Measurements from ENCODE around the gene MMP14.

The MMP14 gene

GRCh38 chr14:22819151-22819988, 17.0 kb upstream of the MMP14 start:
- TF ChIP-seq CTCF (conservative IDR thresholded peaks at IDR 0.05), result no peak
- no peak for TF ChIP-seq ZFX (IDR thresholded peaks at IDR 0.05)

GRCh38 chr14:22820731-22821130, 15.7 kb upstream of the MMP14 start:
- no peak overlapping the region for H3K27ac ChIP-seq
- TF ChIP-seq ZFX (IDR thresholded peaks at IDR 0.05) (no peak), CTCF (conservative IDR thresholded peaks at IDR 0.05) (no peak)

More at GRCh38 chr14:22819151-22819988, 17.0 kb upstream of the MMP14 start:
- H3K27ac ChIP-seq, result no peak overlapping the region

GRCh38 chr14:22821193-22822015, 15.0 kb upstream of the MMP14 start:
- no peak for TF ChIP-seq ZFX (IDR thresholded peaks at IDR 0.05)
- TF ChIP-seq CTCF (conservative IDR thresholded peaks at IDR 0.05), result no peak
- H3K27ac ChIP-seq, result no peak overlapping the region

GRCh38 chr14:22822016-22822570, 14.3 kb upstream of the MMP14 start:
- H3K27ac ChIP-seq, result no peak overlapping the region
- TF ChIP-seq CTCF (conservative IDR thresholded peaks at IDR 0.05) (no peak), ZFX (IDR thresholded peaks at IDR 0.05) (no peak)

GRCh38 chr14:22822571-22823098, 13.8 kb upstream of the MMP14 start:
- no peak overlapping the region for H3K27ac ChIP-seq
- TF ChIP-seq CTCF (conservative IDR thresholded peaks at IDR 0.05), result peak; percentile 67
- no peak for TF ChIP-seq ZFX (IDR thresholded peaks at IDR 0.05)

GRCh38 chr14:22824711-22825359, 11.6 kb upstream of the MMP14 start:
- no peak overlapping the region for H3K27ac ChIP-seq
- TF ChIP-seq CTCF (conservative IDR thresholded peaks at IDR 0.05) (no peak), ZFX (IDR thresholded peaks at IDR 0.05) (no peak)

- H3K27ac ChIP-seq, result peak overlapping the region; percentile 88
Observed at GRCh38 chr14:22829076-22829660, 7.2 kb upstream of the MMP14 start.

Measured in C4-2B (cell line).